Sigmoid colon (tissue), 4 donors: ENCODE results near the gene DGKD.

Experiments
- EP300 ChIP-seq, 4 donors: sonication (generic); formaldehyde crosslinking; IDR thresholded peaks; one replicate each; pipeline ENCODE4 v1.6.1; 2017; ENCODE audit warnings: antibody characterized with exemption in 4 of 4
- TF ChIP-seq, protein P1 (sequence below), 4 experiments: fragments of 450-650 bp in 3 of 4; fragments of 200-600 bp in 1 of 4; IDR thresholded peaks; one replicate each; pipeline ENCODE4 v1.5.1; 2016 to 2019; ENCODE audit warnings: antibody characterized with exemption in 4 of 4, mild to moderate bottlenecking in 3 of 4, moderate library complexity in 2 of 4

DNA sequence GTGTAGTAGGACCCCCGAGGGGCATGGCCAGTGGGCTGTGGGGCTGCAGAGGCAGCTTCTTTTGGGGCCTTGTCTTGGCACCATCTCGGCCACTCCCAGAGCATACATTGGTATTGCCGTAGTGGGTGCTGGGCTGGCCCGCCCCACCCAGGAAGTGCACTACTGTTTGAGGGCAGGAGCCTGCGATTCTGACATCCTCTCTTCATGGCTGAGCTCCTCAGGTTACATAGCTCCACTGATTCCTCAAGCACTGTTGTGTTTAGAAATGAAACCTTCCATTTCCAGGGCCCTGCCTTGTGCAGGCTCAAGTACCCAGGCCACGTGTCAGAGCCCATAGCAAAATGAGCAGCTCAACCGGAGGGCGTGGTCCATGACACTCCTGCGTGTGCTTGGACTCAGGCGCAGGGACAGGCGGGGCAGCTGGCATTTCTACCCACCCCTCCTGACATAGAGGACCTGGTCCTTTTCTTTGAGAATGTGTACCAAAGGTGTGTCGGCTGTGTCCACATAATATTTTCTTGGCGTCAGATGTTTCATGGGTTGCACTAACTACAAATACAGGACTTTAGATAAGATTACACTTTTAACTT is 67.9 kb downstream of the DGKD start:
- no peak for TF ChIP-seq EP300 (IDR thresholded peaks at IDR 0.05)
- TF ChIP-seq, protein P1, sequence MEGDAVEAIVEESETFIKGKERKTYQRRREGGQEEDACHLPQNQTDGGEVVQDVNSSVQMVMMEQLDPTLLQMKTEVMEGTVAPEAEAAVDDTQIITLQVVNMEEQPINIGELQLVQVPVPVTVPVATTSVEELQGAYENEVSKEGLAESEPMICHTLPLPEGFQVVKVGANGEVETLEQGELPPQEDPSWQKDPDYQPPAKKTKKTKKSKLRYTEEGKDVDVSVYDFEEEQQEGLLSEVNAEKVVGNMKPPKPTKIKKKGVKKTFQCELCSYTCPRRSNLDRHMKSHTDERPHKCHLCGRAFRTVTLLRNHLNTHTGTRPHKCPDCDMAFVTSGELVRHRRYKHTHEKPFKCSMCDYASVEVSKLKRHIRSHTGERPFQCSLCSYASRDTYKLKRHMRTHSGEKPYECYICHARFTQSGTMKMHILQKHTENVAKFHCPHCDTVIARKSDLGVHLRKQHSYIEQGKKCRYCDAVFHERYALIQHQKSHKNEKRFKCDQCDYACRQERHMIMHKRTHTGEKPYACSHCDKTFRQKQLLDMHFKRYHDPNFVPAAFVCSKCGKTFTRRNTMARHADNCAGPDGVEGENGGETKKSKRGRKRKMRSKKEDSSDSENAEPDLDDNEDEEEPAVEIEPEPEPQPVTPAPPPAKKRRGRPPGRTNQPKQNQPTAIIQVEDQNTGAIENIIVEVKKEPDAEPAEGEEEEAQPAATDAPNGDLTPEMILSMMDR (IDR thresholded peaks at IDR 0.05) = no peak
